IPS DF 6.9 (cell line): ENCODE measurements around the gene VPS18.

Experiments used
- DNase-seq: peaks from one replicate; pipeline ENCODE4 v3.0.0-alpha.2; 2013; ENCODE audit warnings: low read depth, low spot score
- H3K27ac ChIP-seq: one replicate; pipeline ENCODE4 v1.5.1; 2013; ENCODE audit warnings: low read length, control low read depth
- H3K27me3 ChIP-seq: 2 replicates; pipeline ENCODE4 v1.6.1; 2013; ENCODE audit warnings: mild to moderate bottlenecking, low read length; ENCODE audit not compliant: control insufficient read depth, insufficient read depth
- H3K36me3 ChIP-seq: 2 replicates; pipeline ENCODE4 v1.6.1; 2013; ENCODE audit warnings: low read length; ENCODE audit not compliant: control insufficient read depth, insufficient read depth
- H3K4me1 ChIP-seq: 2 replicates; pipeline ENCODE4 v1.6.1; 2013; ENCODE audit warnings: low read length; ENCODE audit not compliant: control insufficient read depth, insufficient read depth
- H3K4me3 ChIP-seq: 2 replicates; pipeline ENCODE4 v1.5.1; 2013; ENCODE audit warnings: mild to moderate bottlenecking, low read length
- H3K9me3 ChIP-seq: 2 replicates; pipeline ENCODE4 v1.6.1; 2013; ENCODE audit warnings: low read length, inconsistent platforms; ENCODE audit not compliant: control insufficient read depth, insufficient read depth
- WGBS: extraction: QIAGEN DNeasy Blood & Tissue Kit; methylation state at CpG from one replicate; pipeline ENCODE4 v1.1.7; 2013; ENCODE audit warnings: mixed read lengths, missing lambda C conversion rate; ENCODE audit not compliant: insufficient read length, insufficient coverage; 5-methylcytosine and 5-hydroxymethylcytosine counted together

Gene VPS18

GRCh38 chr15:40886586-40886985 is 7.7 kb upstream of the VPS18 start:
- WGBS: no CpG with 5 or more reads among the region's 1 CpG
- Histone ChIP-seq H3K4me3 (no peak overlapping the region), H3K36me3 (no peaks in the 10 kb centered on the region), H3K9me3 (no peaks in the 10 kb centered on the region), H3K4me1 (no peaks in the 10 kb centered on the region), H3K27ac (no peak overlapping the region), H3K27me3 (no peaks in the 10 kb centered on the region)
- no peak for DNase-seq

GRCh38 chr15:40889112-40889511 is 5.1 kb upstream of the VPS18 start:
- no peak for DNase-seq
- Histone ChIP-seq H3K9me3 (no peaks in the 10 kb centered on the region), H3K36me3 (no peaks in the 10 kb centered on the region), H3K4me1 (no peaks in the 10 kb centered on the region), H3K27ac (no peak overlapping the region), H3K4me3 (no peak overlapping the region), H3K27me3 (no peaks in the 10 kb centered on the region)

GRCh38 chr15:40891138-40891537 is 3.1 kb upstream of the VPS18 start:
- Histone ChIP-seq H3K27ac (no peak overlapping the region), H3K4me3 (no peak overlapping the region), H3K27me3 (no peaks in the 10 kb centered on the region), H3K9me3 (no peaks in the 10 kb centered on the region), H3K36me3 (peaks cover 4% of the 10 kb centered on the region; the same call in 1 of the 2 replicates), H3K4me1 (no peaks in the 10 kb centered on the region)
- WGBS: 100% methylated on average over 1 of the region's 5 CpGs
- DNase-seq: no peak

GRCh38 chr15:40891810-40892446 is 2.3 kb upstream of the VPS18 start:
- Histone ChIP-seq H3K4me1 (no peaks in the 10 kb centered on the region), H3K27me3 (no peaks in the 10 kb centered on the region), H3K9me3 (no peaks in the 10 kb centered on the region), H3K4me3 (no peak overlapping the region), H3K36me3 (peaks cover 4% of the 10 kb centered on the region; the same call in 1 of the 2 replicates), H3K27ac (no peak overlapping the region)
- DNase-seq: no peak
- WGBS: no CpG with 5 or more reads among the region's 4 CpGs

GRCh38 chr15:40892447-40893012 is 1.7 kb upstream of the VPS18 start:
- Histone ChIP-seq H3K4me1 (no peaks in the 10 kb centered on the region), H3K9me3 (no peaks in the 10 kb centered on the region), H3K27ac (no peak overlapping the region), H3K36me3 (peaks cover 4% of the 10 kb centered on the region; the same call in 1 of the 2 replicates), H3K27me3 (no peaks in the 10 kb centered on the region), H3K4me3 (no peak overlapping the region)
- WGBS: no CpG with 5 or more reads among the region's 2 CpGs
- no peak for DNase-seq

GRCh38 chr15:40893019-40893670 is 1.1 kb upstream of the VPS18 start:
- Histone ChIP-seq H3K27ac (no peak overlapping the region), H3K27me3 (no peaks in the 10 kb centered on the region), H3K4me3 (no peak overlapping the region), H3K4me1 (no peaks in the 10 kb centered on the region), H3K36me3 (peaks cover 4% of the 10 kb centered on the region; the same call in 1 of the 2 replicates), H3K9me3 (no peaks in the 10 kb centered on the region)
- WGBS: no CpG with 5 or more reads among the region's 22 CpGs
- no peak for DNase-seq

GRCh38 chr15:40894681-40895448 is 615 bp downstream of the VPS18 start:
- Histone ChIP-seq H3K27me3 (no peaks in the 10 kb centered on the region), H3K4me1 (no peaks in the 10 kb centered on the region), H3K27ac (no peak overlapping the region), H3K36me3 (peaks cover 15% of the 10 kb centered on the region), H3K4me3 (peak overlapping the region; percentile 84), H3K9me3 (no peaks in the 10 kb centered on the region)
- DNase-seq: no peak
- no CpG with 5 or more reads among the region's 33 CpGs for WGBS

GRCh38 chr15:40899536-40900207 is 5.4 kb downstream of the VPS18 start:
- DNase-seq: no peak
- H3K36me3 ChIP-seq: peaks cover 28% of the 10 kb centered on the region

GRCh38 chr15:40900256-40901052 is 6.2 kb downstream of the VPS18 start:
- H3K9me3 ChIP-seq: no peaks in the 10 kb centered on the region
- no CpG with 5 or more reads among the region's 36 CpGs for WGBS

More at GRCh38 chr15:40899536-40900207, 5.4 kb downstream of the VPS18 start:
- no CpG with 5 or more reads among the region's 33 CpGs for WGBS
- Histone ChIP-seq H3K4me1 (no peaks in the 10 kb centered on the region), H3K27ac (no peak overlapping the region), H3K4me3 (no peak overlapping the region), H3K9me3 (no peaks in the 10 kb centered on the region), H3K27me3 (no peaks in the 10 kb centered on the region)

More at GRCh38 chr15:40900256-40901052, 6.2 kb downstream of the VPS18 start:
- peaks cover 31% of the 10 kb centered on the region for H3K36me3 ChIP-seq
- no peak overlapping the region for H3K27ac ChIP-seq
- H3K4me1 ChIP-seq: no peaks in the 10 kb centered on the region
- H3K27me3 ChIP-seq: no peaks in the 10 kb centered on the region
- no peak for DNase-seq
- H3K4me3 ChIP-seq: no peak overlapping the region
